ENCODE data around the gene TAF1. TPM values are rescaled to one million over a fixed set of nuclear protein-coding genes. Genes with fewer than 3 reads are reported as not detected.

Gene TAF1
- total RNA-seq, 1 donor from 2014 or later: 29.7 TPM

- no peak for DNase-seq (ENCODE audit: low spot score)
- no peaks in the 10 kb centered on the region for H3K79me2 ChIP-seq (ENCODE audit: low read depth)
- Mint-ChIP-seq H3K9me3 (no peaks in the 10 kb centered on the region), H3K27ac (no peak overlapping the region), H3K27me3 (ENCODE audit: insufficient read depth, low read depth) (no peaks in the 10 kb centered on the region), H3K4me1 (no peaks in the 10 kb centered on the region), H3K4me3 (no peak overlapping the region), H3K36me3 (peaks cover 7% of the 10 kb centered on the region)
- H4K20me1 ChIP-seq (ENCODE audit: low read depth): no peaks in the 10 kb centered on the region
- no peaks in the 10 kb centered on the region for H3K4me1 ChIP-seq
- H3K9ac ChIP-seq: no peak overlapping the region
- no peak overlapping the region for H2AFZ ChIP-seq (replicated peaks)
- no peaks in the 10 kb centered on the region for H3K27me3 ChIP-seq
- H3K36me3 ChIP-seq: peaks cover 11% of the 10 kb centered on the region
- H3K9me3 ChIP-seq (ENCODE audit: low read depth): no peaks in the 10 kb centered on the region
- no peak overlapping the region for H3K27ac ChIP-seq
- no peak overlapping the region for H3K4me2 ChIP-seq
- no peaks in the 10 kb centered on the region for H3F3A ChIP-seq (ENCODE audit: low read depth)
- H3K4me3 ChIP-seq: no peak overlapping the region
- TF ChIP-seq, protein P1, sequence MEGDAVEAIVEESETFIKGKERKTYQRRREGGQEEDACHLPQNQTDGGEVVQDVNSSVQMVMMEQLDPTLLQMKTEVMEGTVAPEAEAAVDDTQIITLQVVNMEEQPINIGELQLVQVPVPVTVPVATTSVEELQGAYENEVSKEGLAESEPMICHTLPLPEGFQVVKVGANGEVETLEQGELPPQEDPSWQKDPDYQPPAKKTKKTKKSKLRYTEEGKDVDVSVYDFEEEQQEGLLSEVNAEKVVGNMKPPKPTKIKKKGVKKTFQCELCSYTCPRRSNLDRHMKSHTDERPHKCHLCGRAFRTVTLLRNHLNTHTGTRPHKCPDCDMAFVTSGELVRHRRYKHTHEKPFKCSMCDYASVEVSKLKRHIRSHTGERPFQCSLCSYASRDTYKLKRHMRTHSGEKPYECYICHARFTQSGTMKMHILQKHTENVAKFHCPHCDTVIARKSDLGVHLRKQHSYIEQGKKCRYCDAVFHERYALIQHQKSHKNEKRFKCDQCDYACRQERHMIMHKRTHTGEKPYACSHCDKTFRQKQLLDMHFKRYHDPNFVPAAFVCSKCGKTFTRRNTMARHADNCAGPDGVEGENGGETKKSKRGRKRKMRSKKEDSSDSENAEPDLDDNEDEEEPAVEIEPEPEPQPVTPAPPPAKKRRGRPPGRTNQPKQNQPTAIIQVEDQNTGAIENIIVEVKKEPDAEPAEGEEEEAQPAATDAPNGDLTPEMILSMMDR (IDR thresholded peaks at IDR 0.05): no peak
- TF ChIP-seq EZH2 (IDR thresholded peaks at IDR 0.05) (no peak), EZH2phosphoT487 (IDR thresholded peaks at IDR 0.05) (no peak)
Observed at GRCh38 chrX:71432733-71433132, 66.6 kb downstream of the TAF1 start.

DNA sequence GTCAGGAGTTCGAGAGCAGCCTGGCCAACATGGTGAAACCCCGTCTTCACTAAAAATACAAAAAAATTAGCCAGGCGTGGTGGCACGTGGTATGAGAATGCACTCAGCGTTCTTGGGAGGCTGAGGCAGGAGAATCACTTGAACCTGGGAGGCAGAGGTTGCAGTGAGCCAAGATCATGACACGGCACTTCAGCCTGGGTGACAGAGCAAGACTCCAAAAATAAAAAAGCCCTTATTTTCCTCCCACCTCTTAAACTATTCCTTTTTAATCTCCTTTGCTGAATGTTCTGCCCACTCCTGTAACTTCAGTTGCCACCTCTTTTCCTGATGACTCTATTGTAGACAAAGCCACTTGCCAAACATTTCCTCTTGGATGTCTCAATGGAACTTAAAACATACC lies 72.6 kb downstream of the TAF1 start:
- H3K4me3 ChIP-seq: no peak overlapping the region
- H3K27ac ChIP-seq: no peak overlapping the region
- peaks cover 6% of the 10 kb centered on the region for H3K36me3 ChIP-seq
- H3K79me2 ChIP-seq (ENCODE audit: low read depth): no peaks in the 10 kb centered on the region
- no peak overlapping the region for H3K4me2 ChIP-seq
- no peaks in the 10 kb centered on the region for H3F3A ChIP-seq (ENCODE audit: low read depth)
- H3K9ac ChIP-seq: no peak overlapping the region
- no peak for DNase-seq (ENCODE audit: low spot score)
- TF ChIP-seq EZH2 (IDR thresholded peaks at IDR 0.05) (no peak), EZH2phosphoT487 (IDR thresholded peaks at IDR 0.05) (no peak)
- TF ChIP-seq, protein P1 (IDR thresholded peaks at IDR 0.05): no peak
- no peaks in the 10 kb centered on the region for H3K4me1 ChIP-seq
- no peak overlapping the region for H3K27ac Mint-ChIP-seq
- no peaks in the 10 kb centered on the region for H3K4me1 Mint-ChIP-seq
- peaks cover 10% of the 10 kb centered on the region for H3K9me3 Mint-ChIP-seq
- no peak overlapping the region for H2AFZ ChIP-seq (replicated peaks)
- H3K27me3 Mint-ChIP-seq (ENCODE audit: insufficient read depth, low read depth): no peaks in the 10 kb centered on the region
- H3K9me3 ChIP-seq (ENCODE audit: low read depth): no peaks in the 10 kb centered on the region
- peaks cover 12% of the 10 kb centered on the region for H3K36me3 Mint-ChIP-seq
- H4K20me1 ChIP-seq (ENCODE audit: low read depth): no peaks in the 10 kb centered on the region
- H3K27me3 ChIP-seq: no peaks in the 10 kb centered on the region
- no peak overlapping the region for H3K4me3 Mint-ChIP-seq

- TF ChIP-seq EZH2phosphoT487 (IDR thresholded peaks at IDR 0.05) (no peak), EZH2 (IDR thresholded peaks at IDR 0.05) (no peak)
- TF ChIP-seq, protein P1 (IDR thresholded peaks at IDR 0.05): no peak
- peaks cover 6% of the 10 kb centered on the region for H3K36me3 ChIP-seq
- no peak overlapping the region for H3K9ac ChIP-seq
- no peaks in the 10 kb centered on the region for H3K27me3 ChIP-seq
- no peaks in the 10 kb centered on the region for H3F3A ChIP-seq (ENCODE audit: low read depth)
- no peak for DNase-seq (ENCODE audit: low spot score)
- no peaks in the 10 kb centered on the region for H3K79me2 ChIP-seq (ENCODE audit: low read depth)
- Mint-ChIP-seq H3K4me1 (no peaks in the 10 kb centered on the region), H3K9me3 (peaks cover 10% of the 10 kb centered on the region), H3K27ac (no peak overlapping the region), H3K36me3 (peaks cover 12% of the 10 kb centered on the region), H3K27me3 (ENCODE audit: insufficient read depth, low read depth) (no peaks in the 10 kb centered on the region), H3K4me3 (no peak overlapping the region)
- no peak overlapping the region for H3K27ac ChIP-seq
- H3K4me1 ChIP-seq: no peaks in the 10 kb centered on the region
- H3K4me3 ChIP-seq: no peak overlapping the region
- H2AFZ ChIP-seq (replicated peaks): no peak overlapping the region
- no peak overlapping the region for H3K4me2 ChIP-seq
- H4K20me1 ChIP-seq (ENCODE audit: low read depth): no peaks in the 10 kb centered on the region
- no peaks in the 10 kb centered on the region for H3K9me3 ChIP-seq (ENCODE audit: low read depth)
Observed at GRCh38 chrX:71439420-71439819, 73.3 kb downstream of the TAF1 start.

Measured in neural progenitor cell (in vitro differentiated cells).